GM19395 (cell line): ENCODE data around the gene GID4.

ENCODE experiments used
- ATAC-seq: cut with Tn5 transposase; IDR thresholded peaks from one replicate; pipeline ENCODE4 v1.9.1; 2021; ENCODE audit warnings: mild to moderate bottlenecking, moderate library complexity; ENCODE audit not compliant: unreplicated experiment

Gene GID4

GRCh38 chr17:18041776-18042175 lies 2.6 kb downstream of the GID4 start:
- no peak for ATAC-seq

DNA sequence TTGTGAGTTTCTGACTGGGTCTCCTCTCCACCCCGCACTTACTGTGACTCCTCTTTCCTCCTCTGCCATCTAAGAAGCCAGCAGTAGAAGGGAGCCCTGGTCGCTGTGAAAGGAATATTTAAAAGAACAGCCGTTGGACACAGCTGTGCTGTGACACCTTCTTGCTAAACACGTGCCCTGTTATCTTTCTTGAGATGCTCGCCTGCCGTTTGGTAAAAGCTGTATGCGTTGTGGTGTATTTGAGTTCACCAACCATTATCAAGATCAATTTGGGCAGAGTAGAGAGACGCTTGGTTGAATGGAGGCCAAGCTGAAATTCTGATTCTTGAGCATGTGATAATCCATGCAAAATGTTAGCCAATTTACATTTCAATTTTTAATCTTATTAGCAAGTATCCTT lies 3.8 kb downstream of the GID4 start:
- ATAC-seq, result no peak

GRCh38 chr17:18043491-18043890 lies 4.3 kb downstream of the GID4 start:
- no peak for ATAC-seq

DNA sequence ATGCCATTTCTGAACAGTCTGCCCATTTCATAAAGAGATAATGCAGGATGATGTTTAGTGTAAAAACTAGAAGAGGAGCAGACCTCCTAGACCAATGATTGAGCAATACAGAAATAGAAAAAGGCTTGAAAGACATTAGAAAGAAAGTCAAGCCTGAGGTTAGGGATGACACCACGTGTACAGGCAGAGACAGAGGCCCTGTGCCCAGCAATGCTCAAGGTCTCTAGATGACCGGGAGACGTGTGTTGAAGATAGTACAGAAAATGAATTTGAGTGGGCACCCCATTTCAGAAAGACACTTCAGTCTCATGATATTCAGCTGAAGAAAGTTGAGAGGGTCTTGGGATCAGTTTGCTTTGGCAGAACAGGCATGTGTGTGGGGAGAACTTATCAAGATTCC lies 5.4 kb downstream of the GID4 start:
- ATAC-seq, result no peak

DNA sequence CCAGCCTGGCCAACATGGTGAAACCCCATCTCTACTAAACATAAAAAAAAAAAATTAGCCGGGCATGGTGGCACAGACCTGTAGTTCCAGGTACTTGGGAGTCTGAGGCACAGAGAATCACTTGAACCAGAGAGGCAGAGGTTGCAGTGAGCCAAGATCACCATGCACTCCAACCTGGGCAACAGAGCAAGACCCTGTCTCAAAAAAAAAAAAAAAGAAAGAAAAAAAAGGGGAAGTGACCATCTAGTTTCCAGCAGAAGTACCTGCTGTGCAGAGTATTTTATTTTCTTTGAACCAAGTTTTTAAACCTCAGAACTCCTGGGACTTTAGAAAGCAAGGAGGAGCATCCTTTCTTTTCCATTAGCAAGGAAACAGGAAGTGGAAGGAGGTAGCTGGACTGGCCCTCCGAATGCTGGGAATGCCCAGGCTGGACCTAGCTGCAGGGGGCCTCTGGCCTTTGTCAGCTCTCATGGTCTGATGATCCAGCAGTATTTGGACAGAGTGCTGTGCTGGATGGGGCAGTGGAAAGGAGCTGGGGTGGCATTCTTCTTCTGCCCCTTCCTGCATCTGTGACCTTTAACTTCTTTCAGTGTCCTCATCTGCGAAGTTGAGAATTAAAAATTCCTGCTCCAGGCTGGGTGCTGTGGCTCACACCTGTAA lies 6.6 kb downstream of the GID4 start:
- ATAC-seq, result no peak

DNA sequence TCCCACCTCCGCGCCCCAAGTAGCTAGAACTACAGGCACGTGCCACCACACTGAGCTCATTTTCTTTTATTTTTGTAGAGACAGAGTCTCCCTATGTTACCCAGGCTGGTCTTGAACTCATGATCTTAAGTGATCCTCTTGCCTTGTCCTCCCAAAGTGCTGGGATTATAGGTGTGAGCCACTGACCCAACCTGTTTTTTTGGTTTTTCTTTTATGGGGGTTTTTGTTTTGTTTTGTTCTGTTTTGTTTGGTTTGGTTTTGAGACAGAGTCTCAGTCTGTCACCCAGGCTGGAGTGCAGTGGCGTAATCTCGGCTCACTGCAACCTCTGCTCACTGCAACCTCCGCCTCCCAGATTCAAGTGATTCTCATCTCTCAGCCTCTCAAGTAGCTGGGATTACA lies 16.4 kb downstream of the GID4 start:
- no peak for ATAC-seq

DNA sequence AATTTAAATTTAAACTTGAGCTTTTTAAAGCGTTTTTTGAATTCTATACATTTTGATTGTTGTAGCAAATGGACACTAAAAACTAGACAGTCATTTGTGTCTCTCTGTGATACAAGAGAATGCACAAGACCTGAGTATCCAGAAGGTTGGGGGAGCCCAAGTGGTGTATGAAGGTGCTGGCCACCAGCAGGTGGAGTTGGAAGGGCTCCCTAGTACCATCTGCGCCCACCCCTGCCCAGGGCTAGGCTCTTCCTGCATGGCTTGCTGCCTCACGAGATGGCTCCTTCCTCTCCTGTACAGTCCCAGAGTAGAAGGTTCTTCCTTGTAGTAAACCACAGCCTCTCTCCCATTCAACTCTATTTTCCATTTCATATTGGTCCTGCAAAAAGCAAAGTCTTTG lies 17.0 kb downstream of the GID4 start:
- ATAC-seq, result no peak

GRCh38 chr17:18059283-18059682 lies 20.1 kb downstream of the GID4 start:
- ATAC-seq, result no peak

GRCh38 chr17:18064053-18064452 lies 24.8 kb downstream of the GID4 start:
- ATAC-seq, result no peak

DNA sequence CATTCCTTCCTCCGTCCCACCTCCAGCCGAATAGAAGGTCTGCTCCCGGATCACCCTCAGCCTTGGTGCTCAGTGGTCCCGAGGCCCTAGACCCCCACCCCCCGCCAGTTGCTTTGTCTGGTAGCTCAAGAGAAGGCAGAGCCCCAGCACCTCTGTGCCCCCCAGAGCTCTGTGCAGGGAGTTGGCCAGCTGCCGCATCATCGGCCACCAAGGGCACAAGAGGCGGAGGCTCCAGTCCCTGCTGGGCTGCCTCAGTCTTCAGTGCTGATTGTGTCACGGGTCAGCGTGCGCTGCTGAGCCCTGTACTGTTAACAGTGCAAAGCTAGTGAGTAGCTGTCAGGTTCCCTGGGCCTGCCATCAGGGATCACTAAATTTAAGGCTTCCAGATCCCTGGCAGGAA lies 26.3 kb downstream of the GID4 start:
- ATAC-seq, result no peak

- no peak for ATAC-seq
Observed at GRCh38 chr17:18066866-18067265, 27.7 kb downstream of the GID4 start.

DNA sequence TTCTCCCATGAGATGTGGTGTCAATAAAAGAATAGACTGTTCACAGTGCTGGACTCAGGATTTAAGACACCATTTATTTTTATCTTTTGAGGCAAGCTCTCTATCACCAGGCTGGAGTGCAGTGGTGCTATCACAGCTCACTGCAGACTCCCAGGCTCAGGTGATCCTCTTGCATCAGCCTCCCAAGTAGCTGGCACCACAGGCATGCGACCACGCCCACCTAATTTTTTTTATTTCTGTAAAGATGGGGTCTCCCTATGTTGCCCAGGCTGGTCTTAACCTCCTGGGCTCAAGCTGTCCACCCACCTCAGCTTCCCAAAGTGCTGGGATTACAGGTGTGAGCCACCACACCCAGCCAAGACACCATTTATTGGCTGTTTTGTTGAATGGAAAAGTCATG lies 29.9 kb downstream of the GID4 start:
- ATAC-seq, result no peak

- ATAC-seq, result no peak
Observed at GRCh38 chr17:18070861-18071340, 31.7 kb downstream of the GID4 start.

DNA sequence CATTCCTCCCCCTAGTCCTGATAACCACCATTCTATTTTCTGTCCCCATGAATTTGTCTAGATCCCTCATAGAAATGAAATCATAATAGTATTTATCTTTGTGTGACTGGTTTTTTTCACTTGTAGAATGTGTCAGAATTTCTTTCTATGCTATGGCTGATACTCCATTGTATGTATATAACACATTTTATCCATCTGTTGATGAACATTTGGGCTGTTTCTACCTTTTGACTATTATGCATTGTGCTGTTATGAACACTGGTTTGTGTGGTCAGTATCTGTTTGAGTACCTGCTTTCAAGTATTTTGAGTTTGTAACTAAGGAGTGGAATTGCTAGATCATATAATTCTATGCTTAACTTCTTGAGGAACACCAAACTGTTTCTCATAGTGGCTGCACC lies 32.5 kb downstream of the GID4 start:
- no peak for ATAC-seq

- ATAC-seq, result no peak
Observed at GRCh38 chr17:18074566-18075272, 35.5 kb downstream of the GID4 start.

DNA sequence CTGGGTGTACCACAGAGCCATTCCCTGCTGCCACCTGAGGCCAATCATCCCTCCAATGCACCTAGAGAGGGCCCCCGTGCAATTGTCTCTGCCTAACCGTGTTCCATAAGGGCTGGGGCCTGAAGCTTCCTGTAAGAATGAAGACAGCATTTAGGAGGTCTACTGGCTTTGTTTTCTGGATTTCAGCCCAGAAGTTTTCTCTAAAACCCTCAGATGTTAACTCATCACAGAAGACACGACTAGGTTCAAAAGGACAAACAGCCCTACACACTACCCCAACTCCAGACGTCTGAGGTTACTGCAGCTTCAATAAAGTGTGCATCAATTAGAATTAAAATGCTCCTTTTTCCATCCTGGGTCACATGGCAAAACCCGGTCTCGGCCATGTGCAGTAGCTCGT lies 37.7 kb downstream of the GID4 start:
- no peak for ATAC-seq

DNA sequence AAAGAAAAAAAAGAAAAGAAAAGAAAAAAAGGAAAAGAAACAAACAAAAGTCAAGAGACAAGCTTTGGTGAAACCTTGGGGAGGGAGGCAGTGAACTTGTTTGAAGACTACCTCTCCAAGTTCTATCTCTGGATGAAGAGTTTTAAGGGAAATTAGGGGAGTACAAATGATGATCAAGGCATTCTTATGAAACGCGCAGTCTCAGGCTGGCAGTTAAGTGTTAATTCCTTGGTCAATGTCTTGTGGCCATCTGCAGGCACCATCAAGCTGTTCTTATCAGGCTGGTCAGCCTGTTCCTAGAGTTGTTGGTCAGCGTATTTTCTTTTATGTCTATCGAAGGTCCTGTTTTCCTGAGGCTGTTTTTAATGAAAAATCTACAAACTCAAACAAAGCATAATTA lies 40.3 kb downstream of the GID4 start:
- ATAC-seq, result no peak

- no peak for ATAC-seq
Observed at GRCh38 chr17:18084256-18084655, 45.0 kb downstream of the GID4 start.

GRCh38 chr17:18087610-18088491 lies 48.6 kb downstream of the GID4 start, which contains the start of gene DRG2:
Gene DRG2 (plus strand): TSS chr17:18087948. CDS start chr17:18088024, 76 bp downstream.
- ATAC-seq, result peak; percentile 80

DNA sequence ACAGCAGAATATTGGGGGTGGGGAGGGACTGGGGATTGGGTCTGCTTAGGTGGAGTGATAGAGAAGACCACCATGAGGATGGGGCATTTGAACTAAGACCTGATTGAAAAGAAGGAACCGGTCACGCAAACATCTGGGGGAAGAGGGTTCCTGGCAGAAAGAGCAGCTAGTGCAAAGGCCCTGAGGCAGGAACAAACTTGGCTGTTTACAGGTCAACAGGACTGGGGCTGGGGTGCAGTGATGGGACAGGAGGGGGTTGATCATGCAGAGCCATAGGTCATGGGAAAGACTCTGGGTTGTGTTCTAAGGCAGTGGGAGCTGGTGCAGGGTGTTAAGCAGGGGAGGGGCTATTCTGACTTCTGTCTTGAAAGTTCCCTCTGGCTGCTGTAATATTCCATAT lies 50.4 kb downstream of the GID4 start:
- no peak for ATAC-seq

DNA sequence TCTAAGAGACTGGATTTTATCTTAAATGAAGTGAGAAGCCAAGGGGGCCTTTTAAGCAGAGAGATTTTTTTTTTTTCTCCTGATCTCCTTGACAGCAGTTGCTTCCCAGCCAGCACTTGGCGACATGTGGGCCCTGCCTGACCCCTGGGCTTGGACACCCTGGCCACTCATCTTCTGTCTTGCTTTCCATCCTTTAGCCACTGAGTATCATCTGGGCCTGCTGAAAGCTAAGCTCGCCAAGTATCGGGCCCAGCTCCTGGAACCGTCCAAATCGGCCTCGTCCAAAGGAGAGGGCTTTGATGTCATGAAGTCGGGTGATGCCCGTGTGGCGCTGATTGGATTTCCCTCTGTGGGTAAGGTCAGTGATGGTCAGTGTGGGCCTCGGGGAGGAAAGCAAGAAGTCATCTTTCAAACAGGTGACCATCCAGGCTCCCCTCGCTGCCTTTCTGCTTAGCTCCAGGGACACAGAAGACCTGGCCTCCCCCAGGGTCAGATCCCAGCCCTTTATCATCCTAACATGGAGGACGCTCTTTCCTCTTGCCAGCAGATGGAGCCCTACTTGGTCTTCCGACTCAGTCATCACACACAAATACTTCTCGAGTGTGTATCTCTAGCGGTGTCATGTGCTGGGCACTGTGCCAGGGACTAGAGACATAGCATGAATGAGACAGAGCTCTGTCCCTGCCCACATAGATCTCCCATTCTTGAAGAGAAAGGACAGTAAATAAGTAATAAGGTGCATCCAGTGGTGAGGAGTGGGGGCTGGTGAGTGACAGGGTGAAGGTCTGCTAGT lies 54.6 kb downstream of the GID4 start:
- no peak for ATAC-seq
